ENCODE measurements around the gene ATXN1. TPM values are rescaled to one million over a fixed set of nuclear protein-coding genes. Genes with fewer than 3 reads are reported as not detected.

ATXN1 gene
- total and polyA plus RNA-seq, 2 of the 13 experiments (the other 11 are each of a cell fraction or from before 2014, with no cell fraction given): 20.7 to 39.5 TPM

DNA sequence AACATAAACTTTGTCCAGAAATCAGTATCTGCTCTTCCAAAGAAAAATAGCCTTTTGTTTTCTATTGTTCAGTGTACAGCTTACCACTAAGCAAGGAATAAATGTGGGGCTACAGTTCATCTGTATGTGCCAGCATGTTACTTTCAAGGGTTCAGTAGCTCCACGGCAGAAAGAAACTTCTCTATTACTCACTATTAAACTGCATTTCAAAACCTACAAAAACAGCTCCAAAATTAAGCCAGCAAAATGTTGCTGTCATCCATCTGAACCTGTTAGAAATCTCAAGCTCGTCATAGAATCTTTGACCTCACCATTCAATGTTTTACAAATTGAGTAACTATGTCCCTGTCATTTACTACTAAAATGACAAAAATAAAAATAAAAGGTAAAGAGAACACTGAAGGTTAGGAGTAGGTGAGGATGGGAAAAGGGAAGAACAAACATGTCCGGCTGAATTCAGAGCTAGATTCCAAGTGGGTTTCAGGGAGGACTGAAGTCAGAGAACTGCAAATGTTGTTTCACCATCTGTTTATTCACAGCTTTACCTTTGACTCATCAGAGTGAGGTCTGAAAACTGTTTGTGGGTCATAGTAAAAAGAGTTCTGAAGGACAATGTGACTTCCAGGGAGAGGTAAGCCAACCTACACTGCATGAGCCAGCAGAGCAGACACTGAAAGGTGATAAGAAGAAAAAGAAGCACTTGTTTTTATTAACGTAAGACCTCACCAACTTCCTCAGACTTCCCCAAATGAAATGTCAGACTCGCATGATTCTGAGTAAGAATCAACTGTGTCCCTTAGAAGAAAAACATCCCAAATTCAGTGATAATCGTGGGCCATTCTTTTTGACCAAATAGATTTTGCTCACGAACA lies 62.0 kb downstream of the ATXN1 start (continued):
- peak; percentile 69; the same call in 1 of the 2 replicates for TF ChIP-seq STAT6 (CRISPR knock-in tag; IDR thresholded peaks at IDR 0.05; ENCODE audit: borderline replicate concordance)
- peak; percentile 54; the same call in 1 of the 2 replicates for TF ChIP-seq MEIS1 (CRISPR knock-in tag; IDR thresholded peaks at IDR 0.05; ENCODE audit: borderline replicate concordance)
- TF ChIP-seq NCOA5 (CRISPR knock-in tag; IDR thresholded peaks at IDR 0.05): 0 out of 2 replicates have a peak, but pooled peaks have one; percentile 50
- TF ChIP-seq, protein P1, sequence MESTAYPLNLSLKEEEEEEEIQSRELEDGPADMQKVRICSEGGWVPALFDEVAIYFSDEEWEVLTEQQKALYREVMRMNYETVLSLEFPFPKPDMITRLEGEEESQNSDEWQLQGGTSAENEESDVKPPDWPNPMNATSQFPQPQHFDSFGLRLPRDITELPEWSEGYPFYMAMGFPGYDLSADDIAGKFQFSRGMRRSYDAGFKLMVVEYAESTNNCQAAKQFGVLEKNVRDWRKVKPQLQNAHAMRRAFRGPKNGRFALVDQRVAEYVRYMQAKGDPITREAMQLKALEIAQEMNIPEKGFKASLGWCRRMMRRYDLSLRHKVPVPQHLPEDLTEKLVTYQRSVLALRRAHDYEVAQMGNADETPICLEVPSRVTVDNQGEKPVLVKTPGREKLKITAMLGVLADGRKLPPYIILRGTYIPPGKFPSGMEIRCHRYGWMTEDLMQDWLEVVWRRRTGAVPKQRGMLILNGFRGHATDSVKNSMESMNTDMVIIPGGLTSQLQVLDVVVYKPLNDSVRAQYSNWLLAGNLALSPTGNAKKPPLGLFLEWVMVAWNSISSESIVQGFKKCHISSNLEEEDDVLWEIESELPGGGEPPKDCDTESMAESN (CRISPR knock-in tag; conservative IDR thresholded peaks at IDR 0.05): 0 out of 2 replicates have a peak, but pooled peaks have one; percentile 42
- no peak for TF ChIP-seq ZNF121 (CRISPR knock-in tag; IDR thresholded peaks at IDR 0.05)
- TF ChIP-seq, protein P2, sequence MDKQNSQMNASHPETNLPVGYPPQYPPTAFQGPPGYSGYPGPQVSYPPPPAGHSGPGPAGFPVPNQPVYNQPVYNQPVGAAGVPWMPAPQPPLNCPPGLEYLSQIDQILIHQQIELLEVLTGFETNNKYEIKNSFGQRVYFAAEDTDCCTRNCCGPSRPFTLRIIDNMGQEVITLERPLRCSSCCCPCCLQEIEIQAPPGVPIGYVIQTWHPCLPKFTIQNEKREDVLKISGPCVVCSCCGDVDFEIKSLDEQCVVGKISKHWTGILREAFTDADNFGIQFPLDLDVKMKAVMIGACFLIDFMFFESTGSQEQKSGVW (CRISPR knock-in tag; IDR thresholded peaks at IDR 0.05; ENCODE audit: borderline replicate concordance): no peak
- TF ChIP-seq SAP130 (CRISPR knock-in tag; IDR thresholded peaks at IDR 0.05; ENCODE audit: low read depth): peak; percentile 91
- TF ChIP-seq, protein P3, sequence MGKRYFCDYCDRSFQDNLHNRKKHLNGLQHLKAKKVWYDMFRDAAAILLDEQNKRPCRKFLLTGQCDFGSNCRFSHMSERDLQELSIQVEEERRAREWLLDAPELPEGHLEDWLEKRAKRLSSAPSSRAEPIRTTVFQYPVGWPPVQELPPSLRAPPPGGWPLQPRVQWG (CRISPR knock-in tag; IDR thresholded peaks at IDR 0.05; ENCODE audit: borderline replicate concordance, low read depth): no peak
- TF ChIP-seq, protein P4, sequence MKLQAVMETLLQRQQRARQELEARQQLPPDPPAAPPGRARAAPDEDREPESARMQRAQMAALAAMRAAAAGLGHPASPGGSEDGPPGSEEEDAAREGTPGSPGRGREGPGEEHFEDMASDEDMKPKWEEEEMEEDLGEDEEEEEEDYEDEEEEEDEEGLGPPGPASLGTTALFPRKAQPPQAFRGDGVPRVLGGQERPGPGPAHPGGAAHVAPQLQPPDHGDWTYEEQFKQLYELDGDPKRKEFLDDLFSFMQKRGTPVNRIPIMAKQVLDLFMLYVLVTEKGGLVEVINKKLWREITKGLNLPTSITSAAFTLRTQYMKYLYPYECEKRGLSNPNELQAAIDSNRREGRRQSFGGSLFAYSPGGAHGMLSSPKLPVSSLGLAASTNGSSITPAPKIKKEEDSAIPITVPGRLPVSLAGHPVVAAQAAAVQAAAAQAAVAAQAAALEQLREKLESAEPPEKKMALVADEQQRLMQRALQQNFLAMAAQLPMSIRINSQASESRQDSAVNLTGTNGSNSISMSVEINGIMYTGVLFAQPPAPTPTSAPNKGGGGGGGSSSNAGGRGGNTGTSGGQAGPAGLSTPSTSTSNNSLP (IDR thresholded peaks at IDR 0.05; ENCODE audit: low read depth, low read length): peak; percentile 44; the same call in 1 of the 2 replicates
- TF ChIP-seq ZNF589 (CRISPR knock-in tag; conservative IDR thresholded peaks at IDR 0.05): no peak
- TF ChIP-seq, protein P5, sequence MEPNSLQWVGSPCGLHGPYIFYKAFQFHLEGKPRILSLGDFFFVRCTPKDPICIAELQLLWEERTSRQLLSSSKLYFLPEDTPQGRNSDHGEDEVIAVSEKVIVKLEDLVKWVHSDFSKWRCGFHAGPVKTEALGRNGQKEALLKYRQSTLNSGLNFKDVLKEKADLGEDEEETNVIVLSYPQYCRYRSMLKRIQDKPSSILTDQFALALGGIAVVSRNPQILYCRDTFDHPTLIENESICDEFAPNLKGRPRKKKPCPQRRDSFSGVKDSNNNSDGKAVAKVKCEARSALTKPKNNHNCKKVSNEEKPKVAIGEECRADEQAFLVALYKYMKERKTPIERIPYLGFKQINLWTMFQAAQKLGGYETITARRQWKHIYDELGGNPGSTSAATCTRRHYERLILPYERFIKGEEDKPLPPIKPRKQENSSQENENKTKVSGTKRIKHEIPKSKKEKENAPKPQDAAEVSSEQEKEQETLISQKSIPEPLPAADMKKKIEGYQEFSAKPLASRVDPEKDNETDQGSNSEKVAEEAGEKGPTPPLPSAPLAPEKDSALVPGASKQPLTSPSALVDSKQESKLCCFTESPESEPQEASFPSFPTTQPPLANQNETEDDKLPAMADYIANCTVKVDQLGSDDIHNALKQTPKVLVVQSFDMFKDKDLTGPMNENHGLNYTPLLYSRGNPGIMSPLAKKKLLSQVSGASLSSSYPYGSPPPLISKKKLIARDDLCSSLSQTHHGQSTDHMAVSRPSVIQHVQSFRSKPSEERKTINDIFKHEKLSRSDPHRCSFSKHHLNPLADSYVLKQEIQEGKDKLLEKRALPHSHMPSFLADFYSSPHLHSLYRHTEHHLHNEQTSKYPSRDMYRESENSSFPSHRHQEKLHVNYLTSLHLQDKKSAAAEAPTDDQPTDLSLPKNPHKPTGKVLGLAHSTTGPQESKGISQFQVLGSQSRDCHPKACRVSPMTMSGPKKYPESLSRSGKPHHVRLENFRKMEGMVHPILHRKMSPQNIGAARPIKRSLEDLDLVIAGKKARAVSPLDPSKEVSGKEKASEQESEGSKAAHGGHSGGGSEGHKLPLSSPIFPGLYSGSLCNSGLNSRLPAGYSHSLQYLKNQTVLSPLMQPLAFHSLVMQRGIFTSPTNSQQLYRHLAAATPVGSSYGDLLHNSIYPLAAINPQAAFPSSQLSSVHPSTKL (CRISPR knock-in tag; IDR thresholded peaks at IDR 0.05): peak; percentile 96
